H1 (cell line): Measurements from ENCODE around the gene BBC3. TPM values are rescaled to one million over a fixed set of nuclear protein-coding genes. Genes with fewer than 3 reads are reported as not detected.

Experiments used
- CTCF ChIA-PET: fragments of 300-600 bp; sonication (Branson Sonifier 250); formaldehyde crosslinking; loops from one replicate; lab custom pipeline; 2021; ENCODE audit not compliant: partially characterized antibody; lab: Charles Lee
- POLR2A ChIA-PET: fragments of 300-600 bp; sonication (Branson Sonifier 250); formaldehyde crosslinking; loops from one replicate; lab custom pipeline; 2021; ENCODE audit warnings: inconsistent platforms; ENCODE audit not compliant: partially characterized antibody; lab: Charles Lee
- DNase-seq, 2 experiments: peaks; one replicate each; pipeline versions ENCODE4 v3.0.0 to v3.0.0-alpha.2; 2010 to 2022; ENCODE audit warnings: low spot score in 2 of 2, low read depth in 1 of 2, mixed read lengths in 1 of 2
- FAIRE-seq: peaks from 2 replicates; lab custom pipeline; 2011; peaks lifted over from hg19 to GRCh38; lab: Jason Lieb, UNC
- H2AFZ ChIP-seq: 2 replicates; pipeline ENCODE4 v1.8.1; 2012; ENCODE audit warnings: low read length, inconsistent platforms
- H2AK5ac ChIP-seq: 2 replicates; pipeline ENCODE4 v1.6.1; 2013; ENCODE audit warnings: low read depth, low read length
- H2BK120ac ChIP-seq: replicated peaks from 2 replicates; pipeline ENCODE3; 2013; ENCODE audit warnings: low read depth, low read length, inconsistent platforms
- H2BK12ac ChIP-seq: 2 replicates; pipeline ENCODE4 v1.6.1; 2013; ENCODE audit warnings: low read depth, low read length
- H2BK15ac ChIP-seq: 2 replicates; pipeline ENCODE4 v1.6.1; 2013; ENCODE audit warnings: low read length
- H2BK20ac ChIP-seq: 2 replicates; pipeline ENCODE4 v1.6.1; 2013; ENCODE audit warnings: low read length
- H2BK5ac ChIP-seq: 2 replicates; pipeline ENCODE4 v1.6.1; 2013; ENCODE audit warnings: low read depth, low read length
- H3K14ac ChIP-seq: 2 replicates; pipeline ENCODE4 v1.6.1; 2013; ENCODE audit warnings: inconsistent platforms; ENCODE audit not compliant: insufficient read length
- H3K18ac ChIP-seq: 2 replicates; pipeline ENCODE4 v1.6.1; 2013; ENCODE audit warnings: low read length; ENCODE audit errors: extremely low read depth
- H3K23ac ChIP-seq: 2 replicates; pipeline ENCODE4 v1.6.1; 2013; ENCODE audit warnings: inconsistent platforms; ENCODE audit not compliant: insufficient read length
- H3K23me2 ChIP-seq: 2 replicates; pipeline ENCODE4 v1.6.1; 2013; ENCODE audit warnings: low read depth, low read length
- H3K27ac ChIP-seq: 2 replicates; pipeline ENCODE4 v1.6.1; 2011; ENCODE audit warnings: low read depth, low read length, inconsistent platforms
- H3K27me3 ChIP-seq, 4 experiments: replicated peaks in 1 of 4; 1 replicate in 1 of 4; 2 replicates in 3 of 4; pipeline versions ENCODE4 v1.6.1 to v1.8.1; 2011 to 2013; ENCODE audit warnings: low read length in 3 of 4, mild to moderate bottlenecking in 3 of 4, inconsistent platforms in 2 of 4, mixed read lengths in 2 of 4, moderate library complexity in 1 of 4; ENCODE audit not compliant: control insufficient read depth in 3 of 4, insufficient read depth in 3 of 4; ENCODE audit errors: extremely low read depth in 1 of 4
- H3K36me3 ChIP-seq, 4 experiments: 2 replicates each; pipeline versions ENCODE4 v1.6.1 to v1.8.1; 2011 to 2013; ENCODE audit warnings: mild to moderate bottlenecking in 4 of 4, low read length in 3 of 4, moderate library complexity in 2 of 4, control low read depth in 1 of 4, inconsistent platforms in 1 of 4; ENCODE audit not compliant: insufficient read depth in 4 of 4, control insufficient read depth in 2 of 4
- H3K4ac ChIP-seq: replicated peaks from 2 replicates; pipeline ENCODE3; 2013; ENCODE audit warnings: low read length, low read depth, mixed read lengths, inconsistent platforms; ENCODE audit not compliant: insufficient read length
- H3K4me1 ChIP-seq, 4 experiments: replicated peaks in 1 of 4; 1 replicate in 1 of 4; 2 replicates in 3 of 4; pipeline versions ENCODE4 v1.6.1 to v1.8.1; 2011 to 2013; ENCODE audit warnings: low read length in 3 of 4, inconsistent platforms in 2 of 4, mixed read lengths in 1 of 4; ENCODE audit not compliant: insufficient read depth in 4 of 4, control insufficient read depth in 3 of 4
- H3K4me2 ChIP-seq, 2 experiments: 2 replicates each; pipeline versions ENCODE4 v1.6.1 to v1.8.1; 2011 to 2013; ENCODE audit warnings: low read depth in 2 of 2, low read length in 2 of 2, control low read depth in 1 of 2, inconsistent platforms in 1 of 2, mild to moderate bottlenecking in 1 of 2; ENCODE audit not compliant: insufficient read depth in 1 of 2
- H3K4me3 ChIP-seq, 4 experiments: fragments of 200-600, 300-600 bp in 1 of 4; sonication (generic), shearing (Covaris generic), sonication (Bioruptor Twin) in 1 of 4; 2 replicates each; pipeline versions ENCODE4 v1.5.1 to v1.8.1; 2011 to 2016; ENCODE audit warnings: low read length in 4 of 4, low read depth in 3 of 4, control low read depth in 2 of 4, inconsistent platforms in 2 of 4, mild to moderate bottlenecking in 2 of 4, mixed read lengths in 1 of 4, moderate library complexity in 1 of 4; ENCODE audit not compliant: insufficient read depth in 2 of 4; ENCODE audit errors: extremely low read depth in 1 of 4
- H3K56ac ChIP-seq: replicated peaks from 2 replicates; pipeline ENCODE3; 2013; ENCODE audit warnings: low read depth, mild to moderate bottlenecking, mixed read lengths, low read length, inconsistent platforms; ENCODE audit not compliant: insufficient read length
- H3K79me1 ChIP-seq: 2 replicates; pipeline ENCODE4 v1.6.1; 2013; ENCODE audit warnings: low read depth, low read length, control low read depth
- H3K79me2 ChIP-seq, 2 experiments: 2 replicates each; pipeline versions ENCODE4 v1.6.1 to v1.8.1; 2012 to 2013; ENCODE audit warnings: low read length in 2 of 2, mild to moderate bottlenecking in 2 of 2, inconsistent platforms in 1 of 2; ENCODE audit not compliant: insufficient read depth in 2 of 2, control insufficient read depth in 1 of 2
- H3K9ac ChIP-seq, 4 experiments: replicated peaks in 1 of 4; 1 replicate in 1 of 4; 2 replicates in 3 of 4; pipeline versions ENCODE4 v1.6.1 to v1.8.1; 2011 to 2013; ENCODE audit warnings: low read depth in 3 of 4, low read length in 3 of 4, control low read depth in 2 of 4, mild to moderate bottlenecking in 2 of 4, moderate library complexity in 2 of 4, inconsistent platforms in 1 of 4; ENCODE audit errors: extremely low read depth in 1 of 4
- H3K9me3 ChIP-seq, 2 experiments: 2 replicates each; pipeline versions ENCODE4 v1.6.1 to v1.8.1; 2012 to 2013; ENCODE audit warnings: mild to moderate bottlenecking in 2 of 2, moderate library complexity in 2 of 2, control low read depth in 1 of 2, inconsistent platforms in 1 of 2, low read depth in 1 of 2, low read length in 1 of 2, mixed read lengths in 1 of 2; ENCODE audit not compliant: insufficient read depth in 2 of 2
- H4K20me1 ChIP-seq, 2 experiments: replicated peaks in 1 of 2; 2 replicates each; pipeline versions ENCODE3 to v1.8.1; 2011 to 2013; ENCODE audit warnings: inconsistent platforms in 2 of 2, low read length in 2 of 2, mild to moderate bottlenecking in 1 of 2; ENCODE audit not compliant: insufficient read depth in 2 of 2, control insufficient read depth in 1 of 2
- H4K5ac ChIP-seq: 2 replicates; pipeline ENCODE4 v1.6.1; 2013; ENCODE audit warnings: low read length, low read depth, mixed read lengths, inconsistent platforms; ENCODE audit not compliant: insufficient read length
- H4K8ac ChIP-seq: 2 replicates; pipeline ENCODE4 v1.8.0; 2013; ENCODE audit warnings: mild to moderate bottlenecking, moderate library complexity, low read length, inconsistent platforms; ENCODE audit not compliant: insufficient read depth; ENCODE audit errors: extremely low read depth
- H4K91ac ChIP-seq: replicated peaks from 2 replicates; pipeline ENCODE3; 2013; ENCODE audit warnings: low read length, mixed read lengths, inconsistent platforms; ENCODE audit not compliant: insufficient read length
- BCL11A ChIP-seq, 2 experiments: IDR thresholded peaks; one replicate each; pipeline ENCODE4 v1.6.1; 2011; ENCODE audit warnings: low read depth in 2 of 2, low read length in 2 of 2, mild to moderate bottlenecking in 2 of 2
- BRCA1 ChIP-seq: IDR thresholded peaks from 2 replicates; pipeline ENCODE4 v1.6.1; 2012; ENCODE audit warnings: low read depth, low read length, improper control_type of control experiment
- CBX8 ChIP-seq: fragments of 300-800, 300-1000 bp; sonication (generic); IDR thresholded peaks from 2 replicates; pipeline ENCODE4 v1.7.1; 2016; ENCODE audit warnings: low read depth, low read length, borderline replicate concordance
- EGR1 ChIP-seq: IDR thresholded peaks from 2 replicates; pipeline ENCODE4 v1.6.1; 2011; ENCODE audit warnings: low read depth, low read length, borderline replicate concordance
- NRF1 ChIP-seq: IDR thresholded peaks from 2 replicates; pipeline ENCODE4 v1.6.1; 2011; ENCODE audit warnings: mild to moderate bottlenecking, low read depth, low read length, improper control_type of control experiment
- RAD21 ChIP-seq, 2 experiments: IDR thresholded peaks in 1 of 2; conservative IDR thresholded peaks in 1 of 2; 2 replicates each; pipeline ENCODE4 v1.6.1; 2011; ENCODE audit warnings: low read depth in 2 of 2, low read length in 2 of 2, improper control_type of control experiment in 1 of 2, inconsistent platforms in 1 of 2, mild to moderate bottlenecking in 1 of 2, moderate library complexity in 1 of 2
- RFX5 ChIP-seq: IDR thresholded peaks from 2 replicates; pipeline ENCODE4 v1.6.1; 2011; ENCODE audit warnings: low read depth, low read length, improper control_type of control experiment, borderline replicate concordance
- SP1 ChIP-seq: IDR thresholded peaks from 2 replicates; pipeline ENCODE4 v1.6.1; 2011; ENCODE audit warnings: low read depth, low read length
- SP2 ChIP-seq: IDR thresholded peaks from 2 replicates; pipeline ENCODE4 v1.6.1; 2012; ENCODE audit warnings: mild to moderate bottlenecking, low read length, inconsistent platforms
- TAF1 ChIP-seq: IDR thresholded peaks from 2 replicates; pipeline ENCODE4 v1.6.1; 2011; ENCODE audit warnings: mild to moderate bottlenecking, low read depth, low read length
- WGBS, 2 experiments: shearing (Covaris generic) in 1 of 2; methylation state at CpG; one replicate each; pipeline versions ENCODE4 v1.1.6 to v1.1.7; 2013 to 2015; ENCODE audit warnings: low lambda C conversion rate in 2 of 2, mixed read lengths in 2 of 2, inconsistent platforms in 1 of 2, low coverage in 1 of 2, missing lambda C conversion rate in 1 of 2; ENCODE audit not compliant: insufficient replicate concordance in 2 of 2, insufficient coverage in 1 of 2, insufficient read length in 1 of 2; ENCODE audit errors: extremely low coverage in 1 of 2, missing lambda C conversion rate in 1 of 2; 5-methylcytosine and 5-hydroxymethylcytosine counted together
- polyA plus RNA-seq, 7 experiments: library from polyadenylated mRNA; depleted of rRNA in 3 of 7; stranded (reverse) in 5 of 7; unstranded in 2 of 7; fragments of >200 nt in 5 of 7; fragments of 200-250 nt in 2 of 7; gene quantifications; 1 replicate in 5 of 7; 2 replicates in 1 of 7; 4 replicates in 1 of 7; pipeline versions ENCODE4 v1.2.1 to v1.2.3, GENCODE V29; 2011 to 2013; ENCODE audit warnings: missing spikeins in 2 of 7, mixed read lengths in 2 of 7
- total RNA-seq: library from RNA; stranded (reverse); fragmentation: NEBNext Ultra II Directional; extraction: Animal tissue kit (Norgen Biotek cat#: 25700); gene quantifications from 2 replicates; pipeline ENCODE4 v1.2.1, GENCODE V29; 2021
- TF ChIP-seq, protein P1 (sequence below): IDR thresholded peaks from 2 replicates; pipeline ENCODE4 v1.6.1; 2012; ENCODE audit warnings: inconsistent platforms
- TF ChIP-seq, protein P2 (sequence below): IDR thresholded peaks from 2 replicates; pipeline ENCODE4 v1.6.1; 2012; ENCODE audit warnings: inconsistent platforms

Gene BBC3
- total and polyA plus RNA-seq, 2 of the 8 experiments (the other 6 are each of a cell fraction or from before 2014, with no cell fraction given) = 13.2 to 21.6 TPM

DNA sequence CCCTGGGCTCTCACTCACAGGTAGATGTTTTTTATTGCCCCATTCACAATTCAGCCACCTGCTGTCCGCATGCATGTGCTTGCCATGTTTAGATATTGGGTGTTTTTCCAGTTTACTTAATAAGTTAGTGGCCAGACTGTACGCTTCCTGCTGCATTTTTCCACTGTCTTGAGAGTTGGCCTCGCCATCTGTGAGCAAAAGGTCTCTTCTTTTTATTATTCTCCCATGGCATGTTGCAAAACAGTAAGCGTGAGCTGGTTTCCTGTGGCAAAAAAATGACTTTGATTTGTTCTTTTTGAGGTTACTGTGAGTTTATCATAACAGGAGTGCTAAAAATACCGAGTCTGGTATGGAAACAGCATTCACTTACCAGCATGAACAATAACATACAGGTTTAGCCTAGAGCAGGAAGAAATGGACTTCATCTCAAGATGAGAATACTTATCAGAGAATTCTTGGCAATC, 54.3 kb downstream of the BBC3 start:
- no peak overlapping the region for H2AFZ ChIP-seq
- no peak overlapping the region for H2BK12ac ChIP-seq
- H3K23ac ChIP-seq = no peak overlapping the region
- no peak overlapping the region for H3K4ac ChIP-seq
- no peak overlapping the region for H3K56ac ChIP-seq
- H4K8ac ChIP-seq = no peak overlapping the region
- H3K23me2 ChIP-seq = 0 out of 2 replicates have a peak, but pooled peaks cover 2% of the 10 kb centered on the region
- ChIA-PET CTCF (interaction anchor here (1.5 to 3.4 kb wide), 3 partner anchors 10 to 68 kb away, joined by 5 to 19 read pairs (median 6); no protein-coding TSS in a partner anchor), POLR2A (interaction anchor here (0.6 to 1.7 kb wide), 2 partner anchors 14 to 50 kb away, joined by 3 to 6 read pairs; no protein-coding TSS in a partner anchor)
- no peaks in the 10 kb centered on the region for H3K9me3 ChIP-seq
- H2AK5ac ChIP-seq = no peak overlapping the region
- no peak overlapping the region for H4K5ac ChIP-seq
- H3K79me1 ChIP-seq = no peaks in the 10 kb centered on the region
- H4K20me1 ChIP-seq = peaks cover 7 to 18% of the 10 kb centered on the region in 2 experiments
- peaks cover 3 to 32% of the 10 kb centered on the region in 2 experiments; a peak in 2 of 4 replicates for H3K79me2 ChIP-seq
- H2BK20ac ChIP-seq = no peak overlapping the region
- no peak overlapping the region for H3K9ac ChIP-seq
- no peak overlapping the region for H3K4me3 ChIP-seq
- H3K27me3 ChIP-seq = no peaks in the 10 kb centered on the region
- no peaks in the 10 kb centered on the region for H3K4me1 ChIP-seq
- no peak overlapping the region for H3K14ac ChIP-seq
- no peak overlapping the region for H3K27ac ChIP-seq
- DNase-seq (no peak), FAIRE-seq (no peak)
- no peak overlapping the region for H2BK5ac ChIP-seq
- H3K36me3 ChIP-seq = peaks cover 9 to 64% (median 42%) of the 10 kb centered on the region in 4 experiments
- no peak overlapping the region for H4K91ac ChIP-seq
- no peak overlapping the region for H2BK120ac ChIP-seq
- H3K4me2 ChIP-seq = no peak overlapping the region
- H3K18ac ChIP-seq = no peak overlapping the region
- 88% methylated on average over 5 of the region's 5 CpGs; no CpG with 5 or more reads in 1 of the 2 experiments for WGBS, 2 experiments
- no peak overlapping the region for H2BK15ac ChIP-seq
- TF ChIP-seq TAF1 (no peak), SP2 (no peak), RAD21 (IDR thresholded peaks at IDR 0.05 in 1 of 2, conservative IDR thresholded peaks at IDR 0.05 in 1 of 2; ENCODE audit: low read depth in 2 of 2, low read length in 2 of 2) (no peak), RFX5 (no peak), SP1 (no peak), EGR1 (no peak), NRF1 (no peak), CBX8 (no peak), BRCA1 (no peak), BCL11A (IDR thresholded peaks at IDR 0.05; ENCODE audit: low read depth in 2 of 2, low read length in 2 of 2) (no peak)
- TF ChIP-seq, protein P1, sequence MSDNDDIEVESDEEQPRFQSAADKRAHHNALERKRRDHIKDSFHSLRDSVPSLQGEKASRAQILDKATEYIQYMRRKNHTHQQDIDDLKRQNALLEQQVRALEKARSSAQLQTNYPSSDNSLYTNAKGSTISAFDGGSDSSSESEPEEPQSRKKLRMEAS = no peak
- TF ChIP-seq, protein P2, sequence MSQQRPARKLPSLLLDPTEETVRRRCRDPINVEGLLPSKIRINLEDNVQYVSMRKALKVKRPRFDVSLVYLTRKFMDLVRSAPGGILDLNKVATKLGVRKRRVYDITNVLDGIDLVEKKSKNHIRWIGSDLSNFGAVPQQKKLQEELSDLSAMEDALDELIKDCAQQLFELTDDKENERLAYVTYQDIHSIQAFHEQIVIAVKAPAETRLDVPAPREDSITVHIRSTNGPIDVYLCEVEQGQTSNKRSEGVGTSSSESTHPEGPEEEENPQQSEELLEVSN = no peak
